DMS153 (cell line): ENCODE results near the gene EXOC4.

ENCODE experiments used
- DNase-seq: peaks from one replicate; lab custom pipeline; 2025; lab: John Stamatoyannopoulos, UW

The EXOC4 gene

GRCh38 chr7:133940368-133940767, 687.5 kb downstream of the EXOC4 start:
- DNase-seq = no peak

GRCh38 chr7:133941496-133941895, 688.6 kb downstream of the EXOC4 start:
- no peak for DNase-seq

GRCh38 chr7:133945497-133945896, 692.6 kb downstream of the EXOC4 start:
- no peak for DNase-seq

GRCh38 chr7:133947458-133948254, 694.8 kb downstream of the EXOC4 start:
- DNase-seq = no peak

- no peak for DNase-seq
These were observed 695.7 kb downstream of the EXOC4 start for GRCh38 chr7:133948588-133948987.

GRCh38 chr7:133950855-133951254, 698.0 kb downstream of the EXOC4 start:
- no peak for DNase-seq

GRCh38 chr7:133955208-133955607, 702.3 kb downstream of the EXOC4 start:
- no peak for DNase-seq

GRCh38 chr7:133957845-133958244, 705.0 kb downstream of the EXOC4 start:
- no peak for DNase-seq

- no peak for DNase-seq
These were observed 705.9 kb downstream of the EXOC4 start for GRCh38 chr7:133958822-133959221.

GRCh38 chr7:133959505-133959904, 706.6 kb downstream of the EXOC4 start:
- no peak for DNase-seq

GRCh38 chr7:133961724-133962123, 708.8 kb downstream of the EXOC4 start:
- no peak for DNase-seq

- DNase-seq = no peak
These were observed 709.8 kb downstream of the EXOC4 start for GRCh38 chr7:133962646-133963045.

- DNase-seq = no peak
These were observed 710.8 kb downstream of the EXOC4 start for GRCh38 chr7:133963629-133964028.

- DNase-seq = no peak
These were observed 718.7 kb downstream of the EXOC4 start for GRCh38 chr7:133971625-133972024.

GRCh38 chr7:133973710-133974109, 720.8 kb downstream of the EXOC4 start:
- no peak for DNase-seq

- DNase-seq = no peak
These were observed 722.3 kb downstream of the EXOC4 start for GRCh38 chr7:133975130-133975529.

- no peak for DNase-seq
These were observed 723.3 kb downstream of the EXOC4 start for GRCh38 chr7:133976140-133976539.

- DNase-seq = peak; percentile 17
These were observed 724.8 kb downstream of the EXOC4 start for GRCh38 chr7:133977409-133978274.

- DNase-seq = no peak
These were observed 725.8 kb downstream of the EXOC4 start for GRCh38 chr7:133978502-133979295.

- no peak for DNase-seq
These were observed 727.9 kb downstream of the EXOC4 start for GRCh38 chr7:133980804-133981203.

- DNase-seq = peak; percentile 5
These were observed 731.0 kb downstream of the EXOC4 start for GRCh38 chr7:133983685-133984419.

- no peak for DNase-seq
These were observed 732.4 kb downstream of the EXOC4 start for GRCh38 chr7:133985300-133985699.
